RWPE2 (cell line): ENCODE data around the gene MYO1A.
"Not testable (repeated sequence)": the region's sequence is repeated elsewhere in the genome, so short reads cannot be mapped to it uniquely, and the experiment has no call there.

Source experiments
- ATAC-seq: fragments of 200-7000 bp; cut with Tn5 transposase; 3 replicates; pipeline ENCODE4 v1.9.1; 2021; ENCODE audit warnings: low read depth
- DNase-seq: peaks from one replicate; pipeline ENCODE4 v3.0.0-alpha.2; 2020; ENCODE audit warnings: low spot score
- H3K27ac ChIP-seq: fragments of 450-650 bp; 2 replicates; pipeline ENCODE4 v1.5.1; 2017; ENCODE audit warnings: mild to moderate bottlenecking; ENCODE audit not compliant: poor library complexity, severe bottlenecking
- H3K27me3 ChIP-seq: fragments of 250-450 bp; sonication (Bioruptor Pico); 2 replicates; pipeline ENCODE4 v1.5.1; 2021; ENCODE audit warnings: mild to moderate bottlenecking, moderate library complexity; ENCODE audit not compliant: insufficient read depth, poor library complexity, severe bottlenecking
- H3K36me3 ChIP-seq: fragments of 250-450 bp; sonication (Bioruptor Pico); 2 replicates; pipeline ENCODE4 v1.5.1; 2020; ENCODE audit warnings: low read depth, mild to moderate bottlenecking, moderate library complexity
- H3K4me1 ChIP-seq: fragments of 250-450 bp; sonication (Bioruptor Pico); 2 replicates; pipeline ENCODE4 v1.5.1; 2021; ENCODE audit warnings: mild to moderate bottlenecking, moderate library complexity; ENCODE audit not compliant: insufficient read depth, poor library complexity, severe bottlenecking
- H3K4me3 ChIP-seq: fragments of 250-450 bp; sonication (Bioruptor Pico); 2 replicates; pipeline ENCODE4 v1.5.1; 2021; ENCODE audit warnings: mild to moderate bottlenecking, moderate library complexity; ENCODE audit not compliant: severe bottlenecking
- H3K9me3 ChIP-seq: fragments of 250-450 bp; sonication (Bioruptor Pico); 2 replicates; pipeline ENCODE4 v1.5.1; 2021; ENCODE audit warnings: mild to moderate bottlenecking, moderate library complexity; ENCODE audit not compliant: severe bottlenecking
- TF ChIP-seq, protein P1 (sequence below): fragments of 450-650 bp; IDR thresholded peaks from one replicate; pipeline ENCODE4 v1.5.1; 2017; ENCODE audit warnings: mild to moderate bottlenecking, moderate library complexity; ENCODE audit not compliant: poor library complexity, severe bottlenecking

The MYO1A gene

DNA sequence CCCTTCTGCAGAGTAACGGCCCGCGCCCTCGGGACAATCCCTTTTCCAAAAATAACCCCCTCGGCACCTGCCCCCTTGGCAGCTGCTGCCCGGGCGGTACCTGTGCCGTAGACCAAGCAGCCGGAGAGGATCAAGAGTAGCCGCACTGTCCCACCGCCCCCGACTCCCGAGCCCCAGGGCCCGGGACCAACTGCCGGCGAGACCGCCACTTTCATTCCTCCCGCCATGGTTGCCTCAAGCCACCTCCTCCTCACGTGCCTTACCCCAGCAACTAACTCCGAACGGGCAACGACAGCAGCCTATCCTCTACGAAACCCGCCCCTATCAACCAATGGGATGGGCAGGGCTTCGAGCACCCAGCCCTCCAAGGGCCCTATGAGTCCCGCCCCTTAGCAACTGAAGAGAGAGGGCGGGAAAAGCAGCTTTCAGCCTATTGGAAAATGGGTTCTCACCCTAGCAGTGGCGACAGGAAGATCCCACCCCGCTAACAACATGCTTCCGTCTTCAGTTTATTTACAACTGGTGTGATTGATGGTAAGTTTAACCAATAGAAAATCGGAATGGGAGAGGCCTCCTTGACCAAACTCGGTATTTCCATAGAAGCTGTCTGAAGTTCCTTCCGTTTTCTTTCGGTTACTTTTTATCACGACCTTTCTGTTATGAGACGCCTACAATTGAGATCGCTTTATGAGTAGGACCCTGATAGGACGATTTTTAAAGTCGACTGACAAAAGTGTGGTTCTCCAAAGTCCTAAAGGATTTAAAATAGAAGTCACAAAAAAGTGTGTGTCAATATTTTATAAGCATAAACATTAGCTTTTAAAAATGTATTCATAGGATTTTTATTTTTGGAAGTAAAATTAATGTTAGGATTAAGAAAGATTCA, 28.8 kb upstream of the MYO1A start, which contains the start of gene NEMP1:
Gene NEMP1, minus strand, starts transcription at position 273 of the 886 bp plus-strand sequence. Its CDS starts 46 bp downstream, at position 227.
- H3K27ac ChIP-seq = peak within 1 kb of the TSS; percentile 60
- DNase-seq = peak; percentile 98
- TF ChIP-seq, protein P1, sequence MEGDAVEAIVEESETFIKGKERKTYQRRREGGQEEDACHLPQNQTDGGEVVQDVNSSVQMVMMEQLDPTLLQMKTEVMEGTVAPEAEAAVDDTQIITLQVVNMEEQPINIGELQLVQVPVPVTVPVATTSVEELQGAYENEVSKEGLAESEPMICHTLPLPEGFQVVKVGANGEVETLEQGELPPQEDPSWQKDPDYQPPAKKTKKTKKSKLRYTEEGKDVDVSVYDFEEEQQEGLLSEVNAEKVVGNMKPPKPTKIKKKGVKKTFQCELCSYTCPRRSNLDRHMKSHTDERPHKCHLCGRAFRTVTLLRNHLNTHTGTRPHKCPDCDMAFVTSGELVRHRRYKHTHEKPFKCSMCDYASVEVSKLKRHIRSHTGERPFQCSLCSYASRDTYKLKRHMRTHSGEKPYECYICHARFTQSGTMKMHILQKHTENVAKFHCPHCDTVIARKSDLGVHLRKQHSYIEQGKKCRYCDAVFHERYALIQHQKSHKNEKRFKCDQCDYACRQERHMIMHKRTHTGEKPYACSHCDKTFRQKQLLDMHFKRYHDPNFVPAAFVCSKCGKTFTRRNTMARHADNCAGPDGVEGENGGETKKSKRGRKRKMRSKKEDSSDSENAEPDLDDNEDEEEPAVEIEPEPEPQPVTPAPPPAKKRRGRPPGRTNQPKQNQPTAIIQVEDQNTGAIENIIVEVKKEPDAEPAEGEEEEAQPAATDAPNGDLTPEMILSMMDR = no peak

DNA sequence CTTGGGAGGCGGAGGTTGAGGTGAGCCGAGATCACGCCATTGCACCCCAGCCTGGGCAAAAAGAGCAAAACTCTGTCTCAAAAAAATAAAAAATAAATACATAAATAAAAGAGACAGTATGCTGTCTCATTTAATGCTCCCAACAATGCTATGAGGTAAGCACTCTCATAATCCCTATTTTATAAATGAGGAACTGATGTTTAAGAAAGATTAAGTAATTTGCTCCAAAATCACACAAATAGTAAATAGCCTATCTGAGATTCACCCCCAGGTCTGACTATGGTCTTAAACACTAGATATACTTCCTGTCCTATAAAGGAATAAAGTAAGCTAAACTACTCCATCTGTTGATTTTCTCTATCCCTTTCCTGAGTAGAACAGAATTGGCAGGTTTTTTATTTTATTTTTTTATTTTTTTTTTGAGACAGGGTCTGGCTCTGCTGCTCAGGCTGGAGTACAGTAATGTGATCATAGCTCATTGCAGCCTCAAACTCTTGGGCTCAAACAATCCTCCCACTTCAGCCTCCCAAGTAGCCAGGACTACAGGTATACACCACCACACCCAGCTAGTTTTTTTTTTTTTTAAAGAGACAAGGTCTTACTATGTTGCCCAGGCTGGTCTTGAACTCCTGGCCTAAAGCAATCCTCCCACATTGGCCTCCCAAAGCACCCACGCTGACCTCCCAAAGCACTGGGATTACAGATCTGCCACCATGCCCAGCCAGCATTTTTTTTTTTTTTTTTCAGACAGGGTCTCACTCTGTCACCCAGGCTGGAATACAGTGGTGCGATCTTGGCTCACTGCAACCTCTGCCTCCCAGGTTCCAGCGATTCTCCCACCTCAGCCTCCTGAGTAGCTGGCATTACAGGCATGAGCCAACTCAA, 23.9 kb upstream of the MYO1A start:
- H3K27ac ChIP-seq, H3K4me1 ChIP-seq, DNase-seq, ATAC-seq, H3K9me3 ChIP-seq, H3K27me3 ChIP-seq, H3K4me3 ChIP-seq: not testable (repeated sequence)
- H3K36me3 ChIP-seq = peaks cover 58% of the 10 kb centered on the region

More for the DNA sequence above, 28.8 kb upstream of the MYO1A start, which contains the start of gene NEMP1:
- H3K9me3 ChIP-seq = no peaks in the 10 kb centered on the region
- H3K36me3 ChIP-seq = peaks cover 13% of the 10 kb centered on the region
- peaks cover 3% of the 10 kb centered on the region for H3K4me1 ChIP-seq
- ATAC-seq = peak; percentile 98
- H3K27me3 ChIP-seq = no peaks in the 10 kb centered on the region
- H3K4me3 ChIP-seq = peak within 1 kb of the TSS; percentile 72

- Histone ChIP-seq H3K4me1 (no peaks in the 10 kb centered on the region), H3K9me3 (no peaks in the 10 kb centered on the region), H3K36me3 (peaks cover 69% of the 10 kb centered on the region), H3K4me3 (no peak overlapping the region), H3K27ac (no peak overlapping the region), H3K27me3 (no peaks in the 10 kb centered on the region)
- DNase-seq = no peak
- TF ChIP-seq, protein P1 = no peak
- no peak for ATAC-seq
Observed at GRCh38 chr12:57072661-57073060, 22.7 kb upstream of the MYO1A start.

DNA sequence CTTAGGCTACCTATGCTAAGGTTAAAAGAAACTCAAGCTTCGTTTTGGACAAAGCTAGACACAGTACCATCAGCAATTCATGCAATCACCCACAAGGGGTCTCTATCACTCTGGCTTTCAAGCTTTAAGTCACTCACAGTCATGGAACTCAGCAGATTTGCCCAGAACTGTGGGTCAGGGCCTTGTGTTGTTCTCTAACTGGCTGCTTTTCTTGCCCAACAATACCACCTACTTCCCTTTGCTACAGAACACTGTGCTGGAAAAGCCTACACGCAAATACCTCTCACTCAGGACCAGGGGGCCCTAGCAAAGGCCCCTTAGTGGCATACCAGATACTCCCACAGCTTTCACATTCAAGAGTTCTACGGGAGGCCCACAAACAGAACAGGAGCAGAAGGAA, 19.6 kb upstream of the MYO1A start:
- Histone ChIP-seq H3K4me1 (no peaks in the 10 kb centered on the region), H3K27me3 (no peaks in the 10 kb centered on the region), H3K36me3 (peaks cover 78% of the 10 kb centered on the region), H3K4me3 (no peak overlapping the region), H3K27ac (no peak overlapping the region), H3K9me3 (no peaks in the 10 kb centered on the region)
- TF ChIP-seq, protein P1 = peak; percentile 88
- ATAC-seq (peak; percentile 87), DNase-seq (no peak)

DNA sequence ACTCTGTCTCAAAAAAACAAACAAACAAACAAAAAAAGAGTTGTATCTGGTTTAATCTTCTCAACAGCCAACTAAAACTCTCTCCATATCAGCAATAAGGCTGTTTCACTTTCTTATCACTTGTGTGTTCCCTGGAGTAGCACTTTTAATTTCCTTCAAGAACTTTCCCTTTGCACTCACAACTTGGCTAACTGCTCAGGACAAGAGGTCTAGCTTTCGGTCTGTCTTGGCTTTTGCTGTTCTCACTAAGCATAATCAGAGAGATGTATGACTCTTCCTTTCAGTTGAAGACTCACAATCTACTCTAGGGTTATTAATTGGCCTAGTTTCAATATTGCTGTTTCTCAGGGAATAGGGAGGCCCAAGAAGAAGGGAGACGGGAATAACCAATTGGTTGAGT, 16.3 kb upstream of the MYO1A start:
- Histone ChIP-seq H3K9me3 (no peaks in the 10 kb centered on the region), H3K4me1 (no peaks in the 10 kb centered on the region), H3K27ac (no peak overlapping the region), H3K4me3 (no peak overlapping the region), H3K36me3 (peaks cover 87% of the 10 kb centered on the region), H3K27me3 (no peaks in the 10 kb centered on the region)
- no peak for ATAC-seq
- DNase-seq = no peak
- TF ChIP-seq, protein P1 = no peak
